Measurements from ENCODE around the gene HSPA13.
A peak's percentile ranks its signal among the peaks of the same experiment; 100 is the strongest.
"Not testable (repeated sequence)": the region's sequence is repeated elsewhere in the genome, so short reads cannot be mapped to it uniquely, and the experiment has no call there.

Gene HSPA13

GRCh38 chr21:14382486-14382834, 486 bp downstream of the HSPA13 start:
- no CpG with 5 or more reads among the region's 9 CpGs for WGBS (ENCODE audit: insufficient coverage, insufficient read length)
- no peaks in the 10 kb centered on the region for H3K9me3 ChIP-seq (ENCODE audit: control insufficient read depth, insufficient read depth, low read length)
- no peaks in the 10 kb centered on the region for H3K4me1 ChIP-seq (ENCODE audit: control insufficient read depth, insufficient read depth, low read length)
- no peaks in the 10 kb centered on the region for H3K27me3 ChIP-seq (ENCODE audit: control insufficient read depth, insufficient read depth, low read length)
- H3K4me3 ChIP-seq (ENCODE audit: low read length) = peak overlapping the region; percentile 65; the same call in 1 of the 2 replicates
- DNase-seq (ENCODE audit: low read depth, low spot score) = no peak
- no peak overlapping the region for H3K27ac ChIP-seq (ENCODE audit: low read length)
- peaks cover 6% of the 10 kb centered on the region; the same call in 1 of the 2 replicates for H3K36me3 ChIP-seq (ENCODE audit: control insufficient read depth, insufficient read depth, low read length)

- WGBS (ENCODE audit: insufficient coverage, insufficient read length) = no CpG with 5 or more reads among the region's 2 CpGs
- Histone ChIP-seq H3K27ac (ENCODE audit: low read length) (no peak overlapping the region), H3K4me3 (ENCODE audit: low read length) (no peak overlapping the region), H3K9me3 (ENCODE audit: control insufficient read depth, insufficient read depth, low read length) (no peaks in the 10 kb centered on the region), H3K27me3 (ENCODE audit: control insufficient read depth, insufficient read depth, low read length) (no peaks in the 10 kb centered on the region), H3K4me1 (ENCODE audit: control insufficient read depth, insufficient read depth, low read length) (no peaks in the 10 kb centered on the region), H3K36me3 (ENCODE audit: control insufficient read depth, insufficient read depth, low read length) (peaks cover 8% of the 10 kb centered on the region; the same call in 1 of the 2 replicates)
- no peak for DNase-seq (ENCODE audit: low read depth, low spot score)
These were observed 6.1 kb downstream of the HSPA13 start for GRCh38 chr21:14376854-14377253.

DNA sequence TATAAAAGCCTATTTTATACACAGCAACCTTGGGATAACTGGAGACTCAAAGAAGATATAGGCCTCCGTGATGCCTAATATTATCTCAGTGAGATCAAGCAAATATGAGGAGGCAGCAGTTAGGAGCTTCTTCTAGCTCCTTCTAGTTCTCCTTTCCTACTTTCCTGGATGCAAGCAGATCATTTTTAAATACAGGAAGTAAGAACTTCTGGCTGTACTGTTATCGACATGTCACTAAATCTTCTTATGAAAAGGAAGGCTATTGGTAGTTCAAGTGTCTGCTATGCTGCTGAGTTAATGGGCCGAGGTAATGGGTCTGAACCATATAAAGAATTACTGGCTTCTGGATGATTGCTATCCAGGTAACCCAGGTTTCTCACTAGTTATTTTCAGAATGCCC, 15.9 kb downstream of the HSPA13 start:
- Histone ChIP-seq H3K27ac (ENCODE audit: low read length) (no peak overlapping the region), H3K9me3 (ENCODE audit: control insufficient read depth, insufficient read depth, low read length) (no peaks in the 10 kb centered on the region), H3K4me1 (ENCODE audit: control insufficient read depth, insufficient read depth, low read length) (no peaks in the 10 kb centered on the region), H3K27me3 (ENCODE audit: control insufficient read depth, insufficient read depth, low read length) (no peaks in the 10 kb centered on the region), H3K4me3 (ENCODE audit: low read length) (no peak overlapping the region), H3K36me3 (ENCODE audit: control insufficient read depth, insufficient read depth, low read length) (no peaks in the 10 kb centered on the region)
- WGBS (ENCODE audit: insufficient coverage, insufficient read length) = no CpG with 5 or more reads among the region's 3 CpGs
- DNase-seq (ENCODE audit: low read depth, low spot score) = no peak

- H3K27me3 ChIP-seq (ENCODE audit: control insufficient read depth, insufficient read depth, low read length) = no peaks in the 10 kb centered on the region
- H3K4me3 ChIP-seq (ENCODE audit: low read length) = no peak overlapping the region
- no CpG with 5 or more reads among the region's 3 CpGs for WGBS (ENCODE audit: insufficient coverage, insufficient read length)
- no peak overlapping the region for H3K27ac ChIP-seq (ENCODE audit: low read length)
- DNase-seq (ENCODE audit: low read depth, low spot score) = no peak
- H3K4me1 ChIP-seq (ENCODE audit: control insufficient read depth, insufficient read depth, low read length) = no peaks in the 10 kb centered on the region
- no peaks in the 10 kb centered on the region for H3K9me3 ChIP-seq (ENCODE audit: control insufficient read depth, insufficient read depth, low read length)
- H3K36me3 ChIP-seq (ENCODE audit: control insufficient read depth, insufficient read depth, low read length) = no peaks in the 10 kb centered on the region
These were observed 21.0 kb downstream of the HSPA13 start for GRCh38 chr21:14361958-14362357.

GRCh38 chr21:14358775-14359174, 24.2 kb downstream of the HSPA13 start:
- Histone ChIP-seq H3K36me3 (ENCODE audit: control insufficient read depth, insufficient read depth, low read length) (no peaks in the 10 kb centered on the region), H3K9me3 (ENCODE audit: control insufficient read depth, insufficient read depth, low read length) (no peaks in the 10 kb centered on the region), H3K27ac (ENCODE audit: low read length) (no peak overlapping the region), H3K4me3 (ENCODE audit: low read length) (no peak overlapping the region), H3K4me1 (ENCODE audit: control insufficient read depth, insufficient read depth, low read length) (no peaks in the 10 kb centered on the region), H3K27me3 (ENCODE audit: control insufficient read depth, insufficient read depth, low read length) (no peaks in the 10 kb centered on the region)
- DNase-seq (ENCODE audit: low read depth, low spot score) = no peak
- WGBS (ENCODE audit: insufficient coverage, insufficient read length) = no CpG with 5 or more reads among the region's 1 CpG

- Histone ChIP-seq H3K27me3 (ENCODE audit: control insufficient read depth, insufficient read depth, low read length) (no peaks in the 10 kb centered on the region), H3K4me1 (ENCODE audit: control insufficient read depth, insufficient read depth, low read length) (no peaks in the 10 kb centered on the region), H3K27ac (ENCODE audit: low read length) (no peak overlapping the region), H3K4me3 (ENCODE audit: low read length) (no peak overlapping the region), H3K9me3 (ENCODE audit: control insufficient read depth, insufficient read depth, low read length) (no peaks in the 10 kb centered on the region), H3K36me3 (ENCODE audit: control insufficient read depth, insufficient read depth, low read length) (no peaks in the 10 kb centered on the region)
- WGBS (ENCODE audit: insufficient coverage, insufficient read length) = no CpG with 5 or more reads among the region's 4 CpGs
- no peak for DNase-seq (ENCODE audit: low read depth, low spot score)
These were observed 26.2 kb downstream of the HSPA13 start for GRCh38 chr21:14356746-14357145.

DNA sequence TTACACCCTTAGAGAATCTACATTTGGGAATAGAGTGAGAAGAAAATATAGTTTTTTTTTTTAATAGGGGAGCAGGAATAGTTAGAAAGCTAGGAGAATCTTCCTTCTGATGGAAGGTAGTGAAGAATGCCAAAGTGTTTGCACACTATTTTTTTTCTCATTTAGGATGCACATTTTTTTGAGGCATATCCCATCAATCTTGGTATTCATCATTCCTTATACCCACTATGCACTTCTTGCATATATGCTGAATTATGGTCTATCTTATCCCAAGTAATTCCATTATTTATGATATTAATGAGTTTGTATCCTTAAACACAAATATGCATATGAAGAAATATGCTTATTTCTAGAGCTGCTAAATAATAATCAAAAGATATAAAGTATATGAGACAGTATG, 28.4 kb downstream of the HSPA13 start:
- Histone ChIP-seq H3K27ac (ENCODE audit: low read length) (no peak overlapping the region), H3K4me3 (ENCODE audit: low read length) (no peak overlapping the region), H3K9me3 (ENCODE audit: control insufficient read depth, insufficient read depth, low read length) (no peaks in the 10 kb centered on the region), H3K27me3 (ENCODE audit: control insufficient read depth, insufficient read depth, low read length) (no peaks in the 10 kb centered on the region), H3K36me3 (ENCODE audit: control insufficient read depth, insufficient read depth, low read length) (no peaks in the 10 kb centered on the region), H3K4me1 (ENCODE audit: control insufficient read depth, insufficient read depth, low read length) (no peaks in the 10 kb centered on the region)
- DNase-seq (ENCODE audit: low read depth, low spot score) = no peak

- no peaks in the 10 kb centered on the region for H3K9me3 ChIP-seq (ENCODE audit: control insufficient read depth, insufficient read depth, low read length)
- no peaks in the 10 kb centered on the region for H3K36me3 ChIP-seq (ENCODE audit: control insufficient read depth, insufficient read depth, low read length)
- no peaks in the 10 kb centered on the region for H3K4me1 ChIP-seq (ENCODE audit: control insufficient read depth, insufficient read depth, low read length)
- WGBS (ENCODE audit: insufficient coverage, insufficient read length) = no CpG with 5 or more reads among the region's 1 CpG
- H3K4me3 ChIP-seq (ENCODE audit: low read length) = no peak overlapping the region
- H3K27ac ChIP-seq (ENCODE audit: low read length) = no peak overlapping the region
- no peaks in the 10 kb centered on the region for H3K27me3 ChIP-seq (ENCODE audit: control insufficient read depth, insufficient read depth, low read length)
- no peak for DNase-seq (ENCODE audit: low read depth, low spot score)
These were observed 29.2 kb downstream of the HSPA13 start for GRCh38 chr21:14353726-14354125.

DNA sequence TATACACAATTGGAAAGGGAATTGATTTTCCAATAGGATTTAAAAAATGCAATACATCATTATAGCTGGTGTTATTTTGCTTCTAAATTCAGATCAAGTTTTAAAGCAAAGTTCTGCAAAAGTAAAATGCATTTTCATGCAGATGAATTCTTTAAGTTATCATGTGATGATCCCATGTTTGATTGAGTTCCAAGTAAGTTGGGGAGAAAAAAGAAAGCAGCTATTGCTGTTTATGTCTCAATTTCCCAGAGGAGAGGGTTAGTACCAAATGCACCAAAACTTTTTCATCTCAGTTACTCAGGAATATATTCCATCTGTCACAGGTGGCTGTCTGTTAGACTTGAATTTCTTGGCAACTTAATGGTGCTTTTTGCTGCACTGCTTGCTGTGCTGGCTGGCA, 29.7 kb downstream of the HSPA13 start:
- Histone ChIP-seq H3K36me3 (ENCODE audit: control insufficient read depth, insufficient read depth, low read length) (no peaks in the 10 kb centered on the region), H3K4me3 (ENCODE audit: low read length) (no peak overlapping the region)
- DNase-seq (ENCODE audit: low read depth, low spot score) = no peak

GRCh38 chr21:14327346-14327745, 55.6 kb downstream of the HSPA13 start:
- H3K36me3 ChIP-seq (ENCODE audit: control insufficient read depth, insufficient read depth, low read length); H3K4me1 ChIP-seq (ENCODE audit: control insufficient read depth, insufficient read depth, low read length); H3K27ac ChIP-seq (ENCODE audit: low read length); DNase-seq (ENCODE audit: low read depth, low spot score); H3K27me3 ChIP-seq (ENCODE audit: control insufficient read depth, insufficient read depth, low read length); H3K9me3 ChIP-seq (ENCODE audit: control insufficient read depth, insufficient read depth, low read length); H3K4me3 ChIP-seq (ENCODE audit: low read length): not testable (repeated sequence)
- WGBS (ENCODE audit: insufficient coverage, insufficient read length) = no CpG with 5 or more reads among the region's 2 CpGs

More for the DNA sequence above, 29.7 kb downstream of the HSPA13 start:
- H3K9me3 ChIP-seq (ENCODE audit: control insufficient read depth, insufficient read depth, low read length) = no peaks in the 10 kb centered on the region
- H3K27ac ChIP-seq (ENCODE audit: low read length) = no peak overlapping the region
- no peaks in the 10 kb centered on the region for H3K27me3 ChIP-seq (ENCODE audit: control insufficient read depth, insufficient read depth, low read length)
- H3K4me1 ChIP-seq (ENCODE audit: control insufficient read depth, insufficient read depth, low read length) = no peaks in the 10 kb centered on the region

GRCh38 chr21:14325595-14325994, 57.4 kb downstream of the HSPA13 start:
- Histone ChIP-seq H3K27ac (ENCODE audit: low read length) (no peak overlapping the region), H3K36me3 (ENCODE audit: control insufficient read depth, insufficient read depth, low read length) (no peaks in the 10 kb centered on the region), H3K4me3 (ENCODE audit: low read length) (no peak overlapping the region), H3K27me3 (ENCODE audit: control insufficient read depth, insufficient read depth, low read length) (no peaks in the 10 kb centered on the region), H3K4me1 (ENCODE audit: control insufficient read depth, insufficient read depth, low read length) (no peaks in the 10 kb centered on the region), H3K9me3 (ENCODE audit: control insufficient read depth, insufficient read depth, low read length) (no peaks in the 10 kb centered on the region)
- no CpG with 5 or more reads among the region's 2 CpGs for WGBS (ENCODE audit: insufficient coverage, insufficient read length)
- no peak for DNase-seq (ENCODE audit: low read depth, low spot score)
